Body of pancreas (tissue), 4 donors: ENCODE results near the gene ZNF655. TPM values are rescaled to one million over a fixed set of nuclear protein-coding genes. Genes with fewer than 3 reads are reported as not detected.

Source experiments
- ATAC-seq: fragments of 150-250 bp; one replicate; pipeline ENCODE4 v1.9.1; 2016
- DNase-seq, 4 donors: peaks; one replicate each; pipeline ENCODE4 v3.0.0-alpha.2; 2019
- H3K27ac ChIP-seq, 4 donors: fragments of 200-600 bp; sonication (generic); 1 replicate in 3 of 4; 2 replicates in 1 of 4; pipeline versions ENCODE4 v1.5.1 to v1.6.1; 2016 to 2019; ENCODE audit warnings: mild to moderate bottlenecking in 1 of 4, mixed read lengths in 1 of 4, moderate library complexity in 1 of 4
- H3K27me3 ChIP-seq, 2 donors: fragments of 200-600 bp; sonication (generic); one replicate each; pipeline ENCODE4 v1.6.0; 2016; ENCODE audit warnings: mild to moderate bottlenecking in 1 of 2
- H3K36me3 ChIP-seq, 2 donors: fragments of 200-600 bp; sonication (generic); replicated peaks in 1 of 2; 2 replicates each; pipeline ENCODE4 v1.5.1; 2016; ENCODE audit warnings: low read depth in 2 of 2; ENCODE audit not compliant: insufficient read depth in 1 of 2
- H3K4me1 ChIP-seq: fragments of 200-600 bp; sonication (generic); one replicate; pipeline ENCODE4 v1.6.0; 2016
- H3K4me3 ChIP-seq, 2 donors: fragments of 200-600 bp; sonication (generic); 1 replicate in 1 of 2; 2 replicates in 1 of 2; pipeline ENCODE4 v1.5.1; 2016 to 2019
- H3K9me3 ChIP-seq, 3 donors: fragments of 200-600 bp; sonication (generic); 1 replicate in 2 of 3; 2 replicates in 1 of 3; pipeline ENCODE4 v1.5.1; 2016
- POLR2A ChIP-seq, 3 donors: fragments of 450-650 bp; IDR thresholded peaks; one replicate each; pipeline ENCODE4 v1.6.1; 2016; ENCODE audit warnings: antibody characterized with exemption in 3 of 3, mild to moderate bottlenecking in 2 of 3
- WGBS, 2 donors: methylation state at CpG; one replicate each; pipeline ENCODE4 v1.1.5; 2017; 5-methylcytosine and 5-hydroxymethylcytosine counted together
- intact Hi-C: fragments of 100-400 bp; cut with DNase I; formaldehyde crosslinking; loops from one replicate; pipeline ENCODE4 v1.15.1; 2023
- total RNA-seq, 2 donors: library from RNA; depleted of rRNA; stranded (reverse); fragments of >200 nt; gene quantifications; one replicate each; pipeline ENCODE4 v1.1.0, GENCODE V29; 2016
- TF ChIP-seq, protein P1 (sequence below), 7 experiments: fragments of 450-650 bp in 4 of 7; fragments of 200-600 bp in 3 of 7; sonication (generic) in 3 of 7; IDR thresholded peaks; one replicate each; pipeline ENCODE4 v1.5.1; 2016 to 2019; ENCODE audit warnings: antibody characterized with exemption in 7 of 7

The ZNF655 gene
- total RNA-seq, 2 donors from 2014 or later = 73.5 to 86.4 TPM

DNA sequence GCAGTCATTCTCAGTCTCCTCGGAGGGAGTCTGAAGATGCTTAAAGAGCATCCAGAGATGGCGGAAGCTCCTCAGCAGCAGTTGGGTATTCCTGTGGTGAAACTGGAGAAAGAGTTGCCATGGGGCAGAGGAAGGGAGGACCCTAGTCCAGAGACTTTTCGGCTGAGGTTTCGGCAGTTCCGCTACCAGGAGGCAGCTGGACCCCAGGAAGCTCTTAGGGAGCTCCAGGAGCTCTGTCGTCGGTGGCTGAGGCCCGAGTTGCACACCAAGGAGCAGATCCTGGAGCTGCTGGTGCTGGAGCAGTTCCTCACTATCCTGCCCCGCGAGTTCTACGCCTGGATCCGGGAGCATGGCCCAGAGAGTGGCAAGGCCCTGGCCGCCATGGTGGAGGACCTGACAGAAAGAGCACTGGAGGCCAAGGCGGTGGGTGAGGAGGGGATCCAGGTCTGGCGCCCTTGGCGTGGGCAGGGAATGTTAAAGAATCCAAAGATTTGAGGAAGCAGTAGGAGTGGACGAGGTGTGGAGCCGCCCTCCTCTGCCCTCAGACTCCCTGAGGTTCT is 61.2 kb downstream of the ZNF655 start:
- intact Hi-C loops = no loop called here
- Histone ChIP-seq H3K4me1 (peaks cover 16% of the 10 kb centered on the region), H3K27me3 (no peaks in the 10 kb centered on the region), H3K4me3 (no peak overlapping the region), H3K9me3 (no peaks in the 10 kb centered on the region), H3K27ac (no peak overlapping the region), H3K36me3 (peaks cover 9 to 40% of the 10 kb centered on the region in 2 donors)
- ATAC-seq = no peak
- WGBS, 2 donors = 91 to 93% methylated on average over 14 to 16 of the region's 18 CpGs
- no peak for TF ChIP-seq POLR2A (IDR thresholded peaks at IDR 0.05)
- TF ChIP-seq, protein P1, sequence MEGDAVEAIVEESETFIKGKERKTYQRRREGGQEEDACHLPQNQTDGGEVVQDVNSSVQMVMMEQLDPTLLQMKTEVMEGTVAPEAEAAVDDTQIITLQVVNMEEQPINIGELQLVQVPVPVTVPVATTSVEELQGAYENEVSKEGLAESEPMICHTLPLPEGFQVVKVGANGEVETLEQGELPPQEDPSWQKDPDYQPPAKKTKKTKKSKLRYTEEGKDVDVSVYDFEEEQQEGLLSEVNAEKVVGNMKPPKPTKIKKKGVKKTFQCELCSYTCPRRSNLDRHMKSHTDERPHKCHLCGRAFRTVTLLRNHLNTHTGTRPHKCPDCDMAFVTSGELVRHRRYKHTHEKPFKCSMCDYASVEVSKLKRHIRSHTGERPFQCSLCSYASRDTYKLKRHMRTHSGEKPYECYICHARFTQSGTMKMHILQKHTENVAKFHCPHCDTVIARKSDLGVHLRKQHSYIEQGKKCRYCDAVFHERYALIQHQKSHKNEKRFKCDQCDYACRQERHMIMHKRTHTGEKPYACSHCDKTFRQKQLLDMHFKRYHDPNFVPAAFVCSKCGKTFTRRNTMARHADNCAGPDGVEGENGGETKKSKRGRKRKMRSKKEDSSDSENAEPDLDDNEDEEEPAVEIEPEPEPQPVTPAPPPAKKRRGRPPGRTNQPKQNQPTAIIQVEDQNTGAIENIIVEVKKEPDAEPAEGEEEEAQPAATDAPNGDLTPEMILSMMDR (IDR thresholded peaks at IDR 0.05) = no peak
- DNase-seq = no peak

- 88 to 89% methylated on average over 5 of the region's 5 CpGs for whole genome bisulfite sequencing, 2 donors
- DNase-seq = no peak
- Histone ChIP-seq H3K27me3 (no peaks in the 10 kb centered on the region), H3K27ac (no peak overlapping the region), H3K36me3 (peaks cover 9 to 52% of the 10 kb centered on the region in 2 donors), H3K4me3 (no peak overlapping the region), H3K4me1 (peaks cover 11% of the 10 kb centered on the region), H3K9me3 (no peaks in the 10 kb centered on the region)
- TF ChIP-seq, protein P1 (IDR thresholded peaks at IDR 0.05) = no peak
- TF ChIP-seq POLR2A (IDR thresholded peaks at IDR 0.05) = no peak
- intact Hi-C loops = no loop called here
- no peak for ATAC-seq
Observed at GRCh38 chr7:99621271-99621670, 62.8 kb downstream of the ZNF655 start.

DNA sequence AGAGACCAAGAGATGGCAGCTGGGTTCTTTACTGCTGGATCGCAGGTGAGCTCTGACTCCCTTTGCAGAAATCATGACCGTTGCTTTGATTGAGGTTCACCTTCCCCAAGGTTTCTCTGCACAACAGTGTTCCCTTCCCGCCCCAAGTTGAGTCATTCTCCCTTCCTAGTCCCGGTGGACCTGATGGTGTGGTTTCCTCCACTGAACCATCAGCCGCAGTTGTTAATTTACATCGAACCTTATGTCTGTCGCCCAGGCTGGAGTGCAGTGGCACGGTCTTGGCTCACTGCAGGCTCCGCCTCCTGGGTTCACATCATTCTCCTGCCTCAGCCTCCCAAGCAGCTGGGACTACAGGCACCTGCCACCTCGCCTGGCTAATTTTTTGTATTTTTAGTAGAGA is 64.2 kb downstream of the ZNF655 start:
- no peak overlapping the region for H3K4me3 ChIP-seq
- TF ChIP-seq POLR2A (IDR thresholded peaks at IDR 0.05) = no peak
- TF ChIP-seq, protein P1 (IDR thresholded peaks at IDR 0.05) = no peak
- no peaks in the 10 kb centered on the region for H3K27me3 ChIP-seq
- DNase-seq (no peak), ATAC-seq (no peak)
- 80 to 86% methylated on average over 10 of the region's 10 CpGs for WGBS, 2 donors
- H3K9me3 ChIP-seq = no peaks in the 10 kb centered on the region
- no peak overlapping the region for H3K27ac ChIP-seq
- H3K4me1 ChIP-seq = peaks cover 6% of the 10 kb centered on the region
- peaks cover 9 to 63% of the 10 kb centered on the region in 2 donors for H3K36me3 ChIP-seq
- intact Hi-C loops = no loop called here

DNA sequence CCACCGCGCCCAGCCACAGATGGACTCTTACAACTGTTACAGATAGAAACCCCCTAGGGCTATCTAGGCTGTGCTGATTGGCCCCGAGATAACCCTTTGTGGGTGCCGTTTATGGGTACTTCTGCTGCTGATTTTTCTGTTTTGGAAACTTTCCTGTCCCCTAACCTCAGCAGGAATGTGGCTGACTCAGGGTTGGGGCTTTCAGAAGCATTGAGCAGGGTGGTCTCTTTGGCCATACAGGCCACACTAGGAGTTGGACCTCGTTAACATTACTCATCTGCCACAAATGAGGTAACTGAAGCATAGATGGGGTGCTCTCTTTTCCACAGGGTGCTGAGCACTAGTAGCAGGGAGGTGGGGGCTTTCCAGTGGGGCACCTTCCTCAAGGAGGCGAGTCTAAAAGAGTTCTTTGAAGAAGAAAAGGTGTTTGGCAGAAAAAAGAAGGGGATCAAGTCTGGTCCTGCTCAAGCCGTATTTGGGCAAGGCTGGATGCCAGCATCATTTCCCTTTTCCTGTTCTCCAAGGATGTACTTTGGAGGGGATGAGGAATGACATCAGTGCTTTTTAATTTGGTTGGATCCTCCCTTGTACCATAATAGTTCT is 64.8 kb downstream of the ZNF655 start:
- DNase-seq = no peak
- Histone ChIP-seq H3K27me3 (no peaks in the 10 kb centered on the region), H3K36me3 (peaks cover 9 to 64% of the 10 kb centered on the region in 2 donors), H3K4me3 (no peak overlapping the region), H3K4me1 (peaks cover under 1% of the 10 kb centered on the region), H3K27ac (no peak overlapping the region), H3K9me3 (no peaks in the 10 kb centered on the region)
- no peak for TF ChIP-seq POLR2A (IDR thresholded peaks at IDR 0.05)
- TF ChIP-seq, protein P1 (IDR thresholded peaks at IDR 0.05) = no peak
- 66 to 80% methylated on average over 5 to 7 of the region's 7 CpGs for WGBS, 2 donors
- no peak for ATAC-seq
- intact Hi-C loops = no loop called here
